Measurements from ENCODE around the gene MED12L.
A peak's percentile ranks its signal among the peaks of the same experiment; 100 is the strongest.
"Not testable (repeated sequence)": the region's sequence is repeated elsewhere in the genome, so short reads cannot be mapped to it uniquely, and the experiment has no call there.

Gene MED12L

GRCh38 chr3:151168269-151169094 lies 83.0 kb downstream of the MED12L start:
- TF ChIP-seq, protein P1, sequence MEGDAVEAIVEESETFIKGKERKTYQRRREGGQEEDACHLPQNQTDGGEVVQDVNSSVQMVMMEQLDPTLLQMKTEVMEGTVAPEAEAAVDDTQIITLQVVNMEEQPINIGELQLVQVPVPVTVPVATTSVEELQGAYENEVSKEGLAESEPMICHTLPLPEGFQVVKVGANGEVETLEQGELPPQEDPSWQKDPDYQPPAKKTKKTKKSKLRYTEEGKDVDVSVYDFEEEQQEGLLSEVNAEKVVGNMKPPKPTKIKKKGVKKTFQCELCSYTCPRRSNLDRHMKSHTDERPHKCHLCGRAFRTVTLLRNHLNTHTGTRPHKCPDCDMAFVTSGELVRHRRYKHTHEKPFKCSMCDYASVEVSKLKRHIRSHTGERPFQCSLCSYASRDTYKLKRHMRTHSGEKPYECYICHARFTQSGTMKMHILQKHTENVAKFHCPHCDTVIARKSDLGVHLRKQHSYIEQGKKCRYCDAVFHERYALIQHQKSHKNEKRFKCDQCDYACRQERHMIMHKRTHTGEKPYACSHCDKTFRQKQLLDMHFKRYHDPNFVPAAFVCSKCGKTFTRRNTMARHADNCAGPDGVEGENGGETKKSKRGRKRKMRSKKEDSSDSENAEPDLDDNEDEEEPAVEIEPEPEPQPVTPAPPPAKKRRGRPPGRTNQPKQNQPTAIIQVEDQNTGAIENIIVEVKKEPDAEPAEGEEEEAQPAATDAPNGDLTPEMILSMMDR (IDR thresholded peaks at IDR 0.05; ENCODE audit: low read depth, low read length), result peak; percentile 85
- no peaks in the 10 kb centered on the region for H3K9me3 ChIP-seq (ENCODE audit: severe bottlenecking)
- H3K27ac ChIP-seq, result no peak overlapping the region
- peak; percentile 77 for DNase-seq
- no peaks in the 10 kb centered on the region for H3K36me3 ChIP-seq
- H3K27me3 ChIP-seq (ENCODE audit: insufficient read depth, low read depth, severe bottlenecking), result no peaks in the 10 kb centered on the region
- no peak overlapping the region for H3K4me3 ChIP-seq (ENCODE audit: low read depth, low read length)

- TF ChIP-seq, protein P1 (IDR thresholded peaks at IDR 0.05; ENCODE audit: low read depth, low read length), result no peak
- Histone ChIP-seq H3K27ac (no peak overlapping the region), H3K36me3 (no peaks in the 10 kb centered on the region), H3K4me3 (ENCODE audit: low read depth, low read length) (no peak overlapping the region), H3K27me3 (ENCODE audit: insufficient read depth, low read depth, severe bottlenecking) (no peaks in the 10 kb centered on the region), H3K9me3 (ENCODE audit: severe bottlenecking) (no peaks in the 10 kb centered on the region)
- no peak for DNase-seq
These were observed 83.9 kb downstream of the MED12L start for GRCh38 chr3:151169262-151169947.

- H3K36me3 ChIP-seq; H3K27ac ChIP-seq; DNase-seq; H3K27me3 ChIP-seq (ENCODE audit: insufficient read depth, low read depth, severe bottlenecking); H3K4me3 ChIP-seq (ENCODE audit: low read depth, low read length); H3K9me3 ChIP-seq (ENCODE audit: severe bottlenecking): not testable (repeated sequence)
These were observed 84.7 kb downstream of the MED12L start for GRCh38 chr3:151169948-151170679.

- DNase-seq, result no peak
- TF ChIP-seq, protein P1 (IDR thresholded peaks at IDR 0.05; ENCODE audit: low read depth, low read length), result no peak
- H3K27ac ChIP-seq, result no peak overlapping the region
- H3K9me3 ChIP-seq (ENCODE audit: severe bottlenecking), result no peaks in the 10 kb centered on the region
- no peaks in the 10 kb centered on the region for H3K36me3 ChIP-seq
- H3K4me3 ChIP-seq (ENCODE audit: low read depth, low read length), result no peak overlapping the region
- H3K27me3 ChIP-seq (ENCODE audit: insufficient read depth, low read depth, severe bottlenecking), result no peaks in the 10 kb centered on the region
These were observed 85.8 kb downstream of the MED12L start for GRCh38 chr3:151171145-151171757.

- Histone ChIP-seq H3K4me3 (ENCODE audit: low read depth, low read length) (no peak overlapping the region), H3K36me3 (no peaks in the 10 kb centered on the region), H3K27me3 (ENCODE audit: insufficient read depth, low read depth, severe bottlenecking) (no peaks in the 10 kb centered on the region), H3K9me3 (ENCODE audit: severe bottlenecking) (no peaks in the 10 kb centered on the region), H3K27ac (no peak overlapping the region)
- TF ChIP-seq, protein P1 (IDR thresholded peaks at IDR 0.05; ENCODE audit: low read depth, low read length), result no peak
- no peak for DNase-seq
These were observed 88.9 kb downstream of the MED12L start for GRCh38 chr3:151174351-151174750.

All from WERI-Rb-1 (cell line).